SU-DHL-6 (cell line): Measurements from ENCODE around the gene LIN28B.

ENCODE experiments used
- H2AFZ ChIP-seq: fragments of 200-600 bp; sonication (generic); 2 replicates; pipeline ENCODE4 v1.6.1; 2014; ENCODE audit warnings: low read depth, mild to moderate bottlenecking, moderate library complexity, mixed read lengths, antibody characterized with exemption, low read length; ENCODE audit not compliant: severe bottlenecking
- H3F3A ChIP-seq: fragments of 200-600 bp; shearing (Covaris generic); 2 replicates; pipeline ENCODE4 v1.6.0; 2016; ENCODE audit warnings: antibody characterized with exemption, mild to moderate bottlenecking; ENCODE audit not compliant: insufficient read depth
- H3K27ac ChIP-seq: fragments of 200-600 bp; sonication (generic); 2 replicates; pipeline ENCODE4 v1.5.1; 2016; ENCODE audit warnings: low read depth, mild to moderate bottlenecking, low read length, moderate library complexity, mixed read lengths
- H3K27me3 ChIP-seq: fragments of 200-600 bp; sonication (generic), shearing (Covaris generic); 2 replicates; pipeline ENCODE4 v1.6.0; 2014; ENCODE audit warnings: mild to moderate bottlenecking, low read length
- H3K36me3 ChIP-seq: fragments of 200-600 bp; sonication (generic); 2 replicates; pipeline ENCODE4 v1.6.1; 2014; ENCODE audit warnings: mild to moderate bottlenecking, low read length, mixed read lengths
- H3K4me2 ChIP-seq: fragments of 300-600, 200-600 bp; shearing (Covaris generic), sonication (generic); 2 replicates; pipeline ENCODE4 v1.6.0; 2014; ENCODE audit warnings: low read length, low read depth, mild to moderate bottlenecking; ENCODE audit not compliant: poor library complexity, severe bottlenecking
- H3K4me3 ChIP-seq: fragments of 200-600 bp; sonication (generic); 2 replicates; pipeline ENCODE4 v1.5.1; 2014; ENCODE audit warnings: antibody characterized with exemption, low read length, mild to moderate bottlenecking, mixed read lengths; ENCODE audit not compliant: insufficient read depth, poor library complexity, severe bottlenecking
- H3K79me2 ChIP-seq: fragments of 200-600 bp; sonication (generic); 2 replicates; pipeline ENCODE4 v1.6.1; 2014; ENCODE audit warnings: mild to moderate bottlenecking, low read length, moderate library complexity; ENCODE audit not compliant: insufficient read depth
- H3K9ac ChIP-seq: fragments of 200-600 bp; sonication (generic); 2 replicates; pipeline ENCODE4 v1.7.0; 2014; ENCODE audit warnings: mild to moderate bottlenecking, low read length
- H3K9me2 ChIP-seq: fragments of 200-600 bp; sonication (generic); replicated peaks from 2 replicates; pipeline ENCODE4 v1.6.1; 2014; ENCODE audit warnings: low read length; ENCODE audit not compliant: insufficient read depth
- H3K9me3 ChIP-seq: fragments of 200-600 bp; sonication (generic); 2 replicates; pipeline ENCODE4 v1.6.1; 2014; ENCODE audit warnings: low read length, mixed read lengths; ENCODE audit not compliant: insufficient read depth
- H4K20me1 ChIP-seq: fragments of 200-600 bp; sonication (generic); 2 replicates; pipeline ENCODE4 v1.6.1; 2014; ENCODE audit warnings: low read depth, mild to moderate bottlenecking, antibody characterized with exemption, low read length, moderate library complexity, mixed read lengths
- EZH2phosphoT487 ChIP-seq: fragments of 200-600 bp; sonication (generic), shearing (Covaris generic); conservative IDR thresholded peaks from 2 replicates; pipeline ENCODE4 v1.6.1; 2018; ENCODE audit warnings: mild to moderate bottlenecking, antibody characterized with exemption, low read length, moderate library complexity, mixed read lengths
- TF ChIP-seq, protein P1 (sequence below): fragments of 200-600 bp; sonication (generic); IDR thresholded peaks from one replicate; pipeline ENCODE4 v1.5.1; 2017; ENCODE audit warnings: antibody characterized with exemption, mild to moderate bottlenecking, low read length, moderate library complexity; ENCODE audit not compliant: insufficient read depth, poor library complexity, severe bottlenecking

Gene LIN28B

DNA sequence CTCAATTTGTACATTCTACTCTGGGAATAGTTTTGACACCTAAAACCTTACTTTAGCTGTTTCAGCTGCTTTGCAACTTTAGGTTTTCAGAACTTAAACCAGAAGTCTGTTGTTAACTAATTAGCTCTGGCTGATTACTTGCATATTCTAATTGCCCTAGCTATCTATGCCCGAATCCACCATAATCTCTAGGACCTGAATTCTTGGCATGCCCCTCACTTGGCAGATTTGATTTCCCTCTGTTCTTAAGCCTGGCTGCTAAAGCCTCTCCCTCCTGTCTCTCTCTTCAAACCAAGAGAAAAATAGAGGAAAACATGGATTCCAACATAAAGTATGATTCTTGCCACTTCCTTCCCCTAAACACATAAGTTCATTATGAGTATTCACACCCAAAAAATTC, 35.0 kb upstream of the LIN28B start:
- no peak overlapping the region for H2AFZ ChIP-seq
- no peak overlapping the region for H3K4me2 ChIP-seq
- H3K9me3 ChIP-seq = no peaks in the 10 kb centered on the region
- no peaks in the 10 kb centered on the region for H4K20me1 ChIP-seq
- no peaks in the 10 kb centered on the region for H3K36me3 ChIP-seq
- H3K27me3 ChIP-seq = no peaks in the 10 kb centered on the region
- H3F3A ChIP-seq = no peaks in the 10 kb centered on the region
- no peak overlapping the region for H3K4me3 ChIP-seq
- no peak overlapping the region for H3K9ac ChIP-seq
- H3K9me2 ChIP-seq = no peaks in the 10 kb centered on the region
- H3K79me2 ChIP-seq = no peaks in the 10 kb centered on the region
- no peak overlapping the region for H3K27ac ChIP-seq
- TF ChIP-seq, protein P1, sequence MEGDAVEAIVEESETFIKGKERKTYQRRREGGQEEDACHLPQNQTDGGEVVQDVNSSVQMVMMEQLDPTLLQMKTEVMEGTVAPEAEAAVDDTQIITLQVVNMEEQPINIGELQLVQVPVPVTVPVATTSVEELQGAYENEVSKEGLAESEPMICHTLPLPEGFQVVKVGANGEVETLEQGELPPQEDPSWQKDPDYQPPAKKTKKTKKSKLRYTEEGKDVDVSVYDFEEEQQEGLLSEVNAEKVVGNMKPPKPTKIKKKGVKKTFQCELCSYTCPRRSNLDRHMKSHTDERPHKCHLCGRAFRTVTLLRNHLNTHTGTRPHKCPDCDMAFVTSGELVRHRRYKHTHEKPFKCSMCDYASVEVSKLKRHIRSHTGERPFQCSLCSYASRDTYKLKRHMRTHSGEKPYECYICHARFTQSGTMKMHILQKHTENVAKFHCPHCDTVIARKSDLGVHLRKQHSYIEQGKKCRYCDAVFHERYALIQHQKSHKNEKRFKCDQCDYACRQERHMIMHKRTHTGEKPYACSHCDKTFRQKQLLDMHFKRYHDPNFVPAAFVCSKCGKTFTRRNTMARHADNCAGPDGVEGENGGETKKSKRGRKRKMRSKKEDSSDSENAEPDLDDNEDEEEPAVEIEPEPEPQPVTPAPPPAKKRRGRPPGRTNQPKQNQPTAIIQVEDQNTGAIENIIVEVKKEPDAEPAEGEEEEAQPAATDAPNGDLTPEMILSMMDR = no peak
- no peak for TF ChIP-seq EZH2phosphoT487

- H3F3A ChIP-seq = no peaks in the 10 kb centered on the region
- H3K9me2 ChIP-seq = no peaks in the 10 kb centered on the region
- no peak for TF ChIP-seq EZH2phosphoT487
- TF ChIP-seq, protein P1 = no peak
- H3K9me3 ChIP-seq = no peaks in the 10 kb centered on the region
- H3K27ac ChIP-seq = no peak overlapping the region
- H3K9ac ChIP-seq = no peak overlapping the region
- no peak overlapping the region for H3K4me3 ChIP-seq
- H3K36me3 ChIP-seq = no peaks in the 10 kb centered on the region
- no peaks in the 10 kb centered on the region for H3K27me3 ChIP-seq
- H2AFZ ChIP-seq = no peak overlapping the region
- H4K20me1 ChIP-seq = no peaks in the 10 kb centered on the region
- no peak overlapping the region for H3K4me2 ChIP-seq
- H3K79me2 ChIP-seq = no peaks in the 10 kb centered on the region
Measured at GRCh38 chr6:104928141-104928540, 28.8 kb upstream of the LIN28B start.

DNA sequence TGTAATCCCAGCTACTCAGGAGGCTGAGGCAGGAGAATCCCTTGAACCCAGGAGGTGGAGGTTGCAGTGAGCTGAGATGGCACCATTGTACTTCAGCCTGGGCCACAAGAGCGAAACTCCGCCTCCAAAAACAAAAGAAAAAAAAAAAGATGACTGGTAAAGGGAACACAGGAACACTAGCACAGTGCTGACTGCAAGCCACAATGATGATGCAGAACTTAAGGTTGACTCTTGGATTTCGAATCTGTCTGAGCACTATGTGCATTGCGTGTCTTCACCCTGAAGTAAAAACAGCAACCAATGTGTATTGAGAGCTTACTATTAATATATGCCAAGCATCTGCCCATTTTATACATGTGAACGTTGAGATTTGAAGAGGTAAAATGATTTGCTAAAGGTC, 27.6 kb upstream of the LIN28B start:
- TF ChIP-seq, protein P1 = no peak
- no peak for TF ChIP-seq EZH2phosphoT487
- Histone ChIP-seq H3F3A (no peaks in the 10 kb centered on the region), H2AFZ (no peak overlapping the region), H3K4me2 (no peak overlapping the region), H3K79me2 (no peaks in the 10 kb centered on the region), H3K4me3 (no peak overlapping the region), H3K27ac (no peak overlapping the region), H3K9me3 (no peaks in the 10 kb centered on the region), H3K27me3 (no peaks in the 10 kb centered on the region), H3K9me2 (no peaks in the 10 kb centered on the region), H3K36me3 (no peaks in the 10 kb centered on the region), H4K20me1 (no peaks in the 10 kb centered on the region), H3K9ac (no peak overlapping the region)

- Histone ChIP-seq H3K27me3 (no peaks in the 10 kb centered on the region), H3K36me3 (no peaks in the 10 kb centered on the region), H3K79me2 (no peaks in the 10 kb centered on the region), H2AFZ (no peak overlapping the region), H4K20me1 (no peaks in the 10 kb centered on the region), H3K9me3 (no peaks in the 10 kb centered on the region), H3K4me2 (no peak overlapping the region), H3K9ac (no peak overlapping the region), H3K4me3 (no peak overlapping the region), H3F3A (no peaks in the 10 kb centered on the region), H3K27ac (no peak overlapping the region), H3K9me2 (no peaks in the 10 kb centered on the region)
- no peak for TF ChIP-seq EZH2phosphoT487
- TF ChIP-seq, protein P1 = no peak
Measured at GRCh38 chr6:104930939-104931338, 26.0 kb upstream of the LIN28B start.
